ENCODE results near the gene PLAGL2. TPM values are rescaled to one million over a fixed set of nuclear protein-coding genes. Genes with fewer than 3 reads are reported as not detected.

Gene PLAGL2
- total RNA-seq, 1 experiment from 2014 or later, result 44.4 TPM

- no peak overlapping the region for H2BK120ac ChIP-seq (ENCODE audit: low read depth, low read length, poor library complexity, severe bottlenecking)
- no peaks in the 10 kb centered on the region for H3K27me3 ChIP-seq (ENCODE audit: insufficient read depth, low read length)
- H3T11ph ChIP-seq (ENCODE audit: low read length), result no peak overlapping the region
- H3K56ac ChIP-seq (ENCODE audit: insufficient read length, low read depth, low read length), result no peak overlapping the region
- H3K23ac ChIP-seq (ENCODE audit: insufficient read length, low read depth, low read length), result no peak overlapping the region
- H3K4me1 Mint-ChIP-seq, result no peaks in the 10 kb centered on the region
- no peaks in the 10 kb centered on the region for H3K9me3 Mint-ChIP-seq
- no peak overlapping the region for H4K8ac ChIP-seq (replicated peaks; ENCODE audit: insufficient read length, low read depth, low read length)
- no peaks in the 10 kb centered on the region for H3K9me3 ChIP-seq (ENCODE audit: control insufficient read depth, low read depth, low read length)
- peaks cover 32 to 92% (median 80%) of the 10 kb centered on the region in 3 experiments for H3K36me3 Mint-ChIP-seq (ENCODE audit: insufficient read depth in 1 of 3, low read depth in 3 of 3)
- no peak overlapping the region for H3K27ac Mint-ChIP-seq
- H3K4me2 ChIP-seq (ENCODE audit: insufficient read depth, insufficient read length, low read length), result no peak overlapping the region
- H3K27me3 Mint-ChIP-seq (ENCODE audit: low read depth), result no peaks in the 10 kb centered on the region
- H2AK5ac ChIP-seq (ENCODE audit: insufficient read length, low read length), result no peak overlapping the region
- H4K20me1 ChIP-seq (ENCODE audit: control insufficient read depth, insufficient read depth, insufficient read length), result no peaks in the 10 kb centered on the region
- H3K4ac ChIP-seq (ENCODE audit: low read depth, low read length), result no peak overlapping the region
- H3K4me1 ChIP-seq (ENCODE audit: insufficient read depth, low read length), result no peaks in the 10 kb centered on the region
- DNase-seq, result no peak
- H3K4me3 Mint-ChIP-seq, result no peak overlapping the region
- TF ChIP-seq CTCF (conservative IDR thresholded peaks at IDR 0.05), result no peak
- whole genome bisulfite sequencing (ENCODE audit: extremely low coverage, insufficient read length, low lambda C conversion rate), result no CpG with 5 or more reads among the region's 8 CpGs
- no peaks in the 10 kb centered on the region for H3K79me1 ChIP-seq (ENCODE audit: insufficient read depth, low read depth, low read length, poor library complexity, severe bottlenecking)
- no peaks in the 10 kb centered on the region for H3K23me2 ChIP-seq (ENCODE audit: insufficient read length, low read depth, low read length, poor library complexity, severe bottlenecking)
- H4K91ac ChIP-seq (ENCODE audit: insufficient read length, low read depth, low read length), result no peak overlapping the region
- no peak overlapping the region for H2BK20ac ChIP-seq (ENCODE audit: low read depth, low read length, poor library complexity, severe bottlenecking)
- H3K14ac ChIP-seq (ENCODE audit: insufficient read depth, low read length), result no peak overlapping the region
- H3K18ac ChIP-seq (ENCODE audit: insufficient read length, low read depth, low read length), result no peak overlapping the region
- H2BK5ac ChIP-seq (ENCODE audit: insufficient read length, low read length), result no peak overlapping the region
- H3K79me2 ChIP-seq (ENCODE audit: insufficient read depth, low read length), result no peaks in the 10 kb centered on the region
- no peak overlapping the region for H2BK15ac ChIP-seq (ENCODE audit: low read depth, low read length)
- H3K9ac ChIP-seq (ENCODE audit: extremely low read depth, insufficient read length, low read length), result no peak overlapping the region
- H3K27ac ChIP-seq (ENCODE audit: insufficient read length, low read depth, low read length), result no peak overlapping the region
- H2AFZ ChIP-seq (ENCODE audit: low read length), result no peak overlapping the region
- H2BK12ac ChIP-seq (ENCODE audit: insufficient read length, low read depth, low read length), result no peak overlapping the region
- H4K5ac ChIP-seq (ENCODE audit: insufficient read length, low read depth, low read length), result no peak overlapping the region
Measured at GRCh38 chr20:32149566-32150170, 57.9 kb downstream of the PLAGL2 start.

Data from H9 (cell line).